HL-60/S4 treated with phorbol 12-myristate 13-acetate at 8.2 ng/mL for 4 days and 3 days (cell line): ENCODE measurements around the gene TOB1.

Source experiments
- in situ Hi-C: fragments of 300-500 bp; cut with MboI; formaldehyde crosslinking; loops from 2 replicates; pipeline ENCODE4 v1.15.0; 2022; ENCODE audit warnings: low sequenced_read_pairs

The TOB1 gene

GRCh38 chr17:50871364-50871763 lies 5.2 kb upstream of the TOB1 start:
- in situ Hi-C loops: no loop called here

GRCh38 chr17:50868602-50869001 lies 2.4 kb upstream of the TOB1 start:
- in situ Hi-C loops: no loop called here

- in situ Hi-C loops: no loop called here
Measured at GRCh38 chr17:50868140-50868438, 1.9 kb upstream of the TOB1 start.

GRCh38 chr17:50867363-50868139 lies 1.4 kb upstream of the TOB1 start:
- in situ Hi-C loops: no loop called here

- in situ Hi-C loops: no loop called here
Measured at GRCh38 chr17:50866950-50867362, 802 bp upstream of the TOB1 start.

GRCh38 chr17:50865868-50866260 lies 290 bp downstream of the TOB1 start:
- in situ Hi-C loops: no loop called here

GRCh38 chr17:50865060-50865867 lies 890 bp downstream of the TOB1 start:
- in situ Hi-C loops: no loop called here

GRCh38 chr17:50864747-50865059 lies 1.5 kb downstream of the TOB1 start:
- in situ Hi-C loops: loop anchor here (5.0 kb wide), 1 partner anchor 83 kb away; no protein-coding TSS in a partner anchor

GRCh38 chr17:50863931-50864330 lies 2.2 kb downstream of the TOB1 start:
- in situ Hi-C loops: loop anchor here (5.0 kb wide), 1 partner anchor 83 kb away; no protein-coding TSS in a partner anchor

GRCh38 chr17:50863221-50863843 lies 2.8 kb downstream of the TOB1 start:
- in situ Hi-C loops: loop anchor here (5.0 kb wide), 1 partner anchor 84 kb away; no protein-coding TSS in a partner anchor

GRCh38 chr17:50861822-50862528 lies 4.2 kb downstream of the TOB1 start:
- in situ Hi-C loops: loop anchor here (5.0 kb wide), 1 partner anchor 85 kb away; no protein-coding TSS in a partner anchor

- in situ Hi-C loops: loop anchor here (5.0 kb wide), 1 partner anchor 86 kb away; no protein-coding TSS in a partner anchor
Measured at GRCh38 chr17:50861334-50861676, 4.8 kb downstream of the TOB1 start.

GRCh38 chr17:50859727-50860126 lies 6.4 kb downstream of the TOB1 start:
- in situ Hi-C loops: loop anchor here (5.0 kb wide), 1 partner anchor 88 kb away; no protein-coding TSS in a partner anchor

- in situ Hi-C loops: no loop called here
Measured at GRCh38 chr17:50858486-50859225, 7.5 kb downstream of the TOB1 start.

GRCh38 chr17:50856431-50856830 lies 9.7 kb downstream of the TOB1 start:
- in situ Hi-C loops: no loop called here

GRCh38 chr17:50855708-50856330 lies 10.3 kb downstream of the TOB1 start:
- in situ Hi-C loops: no loop called here

- in situ Hi-C loops: no loop called here
Measured at GRCh38 chr17:50853781-50854180, 12.4 kb downstream of the TOB1 start.

- in situ Hi-C loops: no loop called here
Measured at GRCh38 chr17:50853015-50853615, 13.0 kb downstream of the TOB1 start.

GRCh38 chr17:50850640-50851039 lies 15.5 kb downstream of the TOB1 start:
- in situ Hi-C loops: no loop called here

- in situ Hi-C loops: no loop called here
Measured at GRCh38 chr17:50848711-50849110, 17.4 kb downstream of the TOB1 start.
